ENCODE measurements around the gene CALML4. TPM values are rescaled to one million over a fixed set of nuclear protein-coding genes. Genes with fewer than 3 reads are reported as not detected.
"Not testable (repeated sequence)": the region's sequence is repeated elsewhere in the genome, so short reads cannot be mapped to it uniquely, and the experiment has no call there.

Gene CALML4
- total and polyA plus RNA-seq, 12 donors: 0.28 to 5.9 (median 0.86) TPM

- intact Hi-C loops (cut with DNase I): no loop called here
Measured at GRCh38 chr15:68203956-68204355, 1.2 kb downstream of the CALML4 start.

GRCh38 chr15:68203486-68203885 lies 1.6 kb downstream of the CALML4 start:
- no peak overlapping the region for H3K4me3 ChIP-seq
- DNase-seq (no peak), ATAC-seq (no peak)
- H3K36me3 ChIP-seq: no peaks in the 10 kb centered on the region
- no peaks in the 10 kb centered on the region for H3K9me3 ChIP-seq
- no peak overlapping the region for H3K27ac ChIP-seq
- intact Hi-C loops (cut with DNase I): no loop called here
- WGBS, 2 donors: 96 to 98% methylated on average over 5 of the region's 5 CpGs
- H3K4me1 ChIP-seq: peaks cover 2 to 54% (median 40%) of the 10 kb centered on the region in 9 donors
- TF ChIP-seq CTCF (IDR thresholded peaks at IDR 0.05): no peak
- no peaks in the 10 kb centered on the region for H3K27me3 ChIP-seq

More at GRCh38 chr15:68203956-68204355, 1.2 kb downstream of the CALML4 start:
- DNase-seq (no peak), ATAC-seq (no peak)
- Histone ChIP-seq H3K4me1 (peaks cover 2 to 54% (median 40%) of the 10 kb centered on the region in 9 donors), H3K4me3 (no peak overlapping the region), H3K9me3 (no peaks in the 10 kb centered on the region), H3K27me3 (no peaks in the 10 kb centered on the region), H3K27ac (no peak overlapping the region), H3K36me3 (peaks cover 0 to under 1% (median 0%) of the 10 kb centered on the region in 9 donors)
- TF ChIP-seq CTCF (IDR thresholded peaks at IDR 0.05): no peak
- WGBS, 2 donors: 92 to 95% methylated on average over 5 of the region's 5 CpGs

GRCh38 chr15:68202994-68203393 lies 2.1 kb downstream of the CALML4 start:
- H3K36me3 ChIP-seq; H3K9me3 ChIP-seq; H3K27me3 ChIP-seq; intact Hi-C loops (cut with DNase I); H3K4me3 ChIP-seq; ATAC-seq; H3K27ac ChIP-seq; DNase-seq: not testable (repeated sequence)
- H3K4me1 ChIP-seq: peaks cover 2 to 55% (median 43%) of the 10 kb centered on the region in 9 donors
- 96 to 99% methylated on average over 7 of the region's 7 CpGs for WGBS, 2 donors

- Histone ChIP-seq H3K27me3 (no peaks in the 10 kb centered on the region), H3K4me1 (peaks cover 2 to 59% (median 34%) of the 10 kb centered on the region in 9 donors), H3K27ac (no peak overlapping the region), H3K36me3 (no peaks in the 10 kb centered on the region), H3K9me3 (no peaks in the 10 kb centered on the region), H3K4me3 (no peak overlapping the region)
- intact Hi-C loops (cut with DNase I): no loop called here
- TF ChIP-seq CTCF (IDR thresholded peaks at IDR 0.05): no peak
- DNase-seq (no peak), ATAC-seq (no peak)
- WGBS, 2 donors: 52 to 56% methylated on average over 3 of the region's 3 CpGs
Measured at GRCh38 chr15:68201879-68202261, 3.3 kb downstream of the CALML4 start.

- Histone ChIP-seq H3K4me3 (no peak overlapping the region), H3K27ac (no peak overlapping the region)
Measured at GRCh38 chr15:68201153-68201878, 3.8 kb downstream of the CALML4 start.

More at GRCh38 chr15:68201153-68201878, 3.8 kb downstream of the CALML4 start:
- Histone ChIP-seq H3K27me3 (no peaks in the 10 kb centered on the region), H3K9me3 (no peaks in the 10 kb centered on the region), H3K4me1 (peaks cover 2 to 54% (median 29%) of the 10 kb centered on the region in 9 donors), H3K36me3 (peaks cover 0 to 5% (median 0%) of the 10 kb centered on the region in 9 donors)
- ATAC-seq (peak in 1 of 8 donors; percentile 19), DNase-seq (no peak)
- no peak for TF ChIP-seq CTCF (IDR thresholded peaks at IDR 0.05)
- intact Hi-C loops (cut with DNase I): no loop called here
- 88 to 93% methylated on average over 7 of the region's 7 CpGs for WGBS, 2 donors

Data from heart right ventricle (tissue), 16 donors.